RWPE1 (cell line): ENCODE measurements around the gene BCR.

Experiments used
- CTCF ChIA-PET: fragments of 350-600 bp; sonication (Branson Sonifier 250); formaldehyde crosslinking; extraction: SDS; loops from one replicate; lab custom pipeline; 2021; lab: Yijun Ruan, JAX
- POLR2A ChIA-PET: fragments of 400-600 bp; formaldehyde crosslinking; extraction: SDS; loops from one replicate; lab custom pipeline; 2020; ENCODE audit warnings: antibody characterized with exemption; ENCODE audit not compliant: low non-redundant PET; lab: Yijun Ruan, JAX
- DNase-seq: peaks from one replicate; pipeline ENCODE4 v3.0.0; 2012; ENCODE audit warnings: low spot score
- H3K27ac ChIP-seq: fragments of 450-650 bp; 2 replicates; pipeline ENCODE4 v1.5.1; 2017
- CTCF ChIP-seq: fragments of 450-650 bp; conservative IDR thresholded peaks from 2 replicates; pipeline ENCODE4 v1.5.1; 2017; ENCODE audit warnings: low read depth, mild to moderate bottlenecking

The BCR gene

GRCh38 chr22:23221351-23221804 is 41.1 kb downstream of the BCR start:
- ChIA-PET POLR2A (no interaction called here), CTCF (no interaction called here)
- H3K27ac ChIP-seq = peak overlapping the region; percentile 80
- no peak for DNase-seq
- TF ChIP-seq CTCF = no peak

- peak overlapping the region; percentile 80 for H3K27ac ChIP-seq
- no peak for DNase-seq
- ChIA-PET CTCF (no interaction called here), POLR2A (no interaction called here)
- TF ChIP-seq CTCF = no peak
Measured at GRCh38 chr22:23222033-23222792, 41.9 kb downstream of the BCR start.

- H3K27ac ChIP-seq = peak overlapping the region; percentile 97
- POLR2A ChIA-PET = no interaction called here
- TF ChIP-seq CTCF = no peak
- CTCF ChIA-PET = no interaction called here
- no peak for DNase-seq
Measured at GRCh38 chr22:23222793-23223568, 42.7 kb downstream of the BCR start.

GRCh38 chr22:23223569-23224317 is 43.4 kb downstream of the BCR start:
- TF ChIP-seq CTCF = no peak
- peak overlapping the region; percentile 97 for H3K27ac ChIP-seq
- POLR2A ChIA-PET = no interaction called here
- no peak for DNase-seq
- CTCF ChIA-PET = no interaction called here

- peak overlapping the region; percentile 97 for H3K27ac ChIP-seq
- ChIA-PET CTCF (interaction anchor here (0.5 to 1.0 kb wide), 2 partner anchors 57 to 320 kb away, joined by 3 read pairs; no protein-coding TSS in a partner anchor), POLR2A (no interaction called here)
- DNase-seq = no peak
- TF ChIP-seq CTCF = no peak
Measured at GRCh38 chr22:23224846-23225245, 44.5 kb downstream of the BCR start.

GRCh38 chr22:23225337-23225723 is 45.0 kb downstream of the BCR start:
- POLR2A ChIA-PET = no interaction called here
- DNase-seq = no peak
- CTCF ChIA-PET = interaction anchor here (1.0 kb wide), 1 partner anchor 56 kb away, joined by 3 read pairs; no protein-coding TSS in a partner anchor
- TF ChIP-seq CTCF = no peak
- H3K27ac ChIP-seq = peak overlapping the region; percentile 97
